GM18508 (cell line): ENCODE results near the gene SLC8B1.
A peak's percentile ranks its signal among the peaks of the same experiment; 100 is the strongest.

ENCODE experiments used
- ATAC-seq: cut with Tn5 transposase; IDR thresholded peaks from one replicate; pipeline ENCODE4 v1.9.1; 2021; ENCODE audit warnings: moderate number of reproducible peaks; ENCODE audit not compliant: insufficient read depth, unreplicated experiment

SLC8B1 gene

GRCh38 chr12:113334786-113335539, at the start of gene SLC8B1:
TSS of gene SLC8B1 (minus strand) at chr12:113335109. CDS start at chr12:113332878, 2,231 bp downstream.
- peak; percentile 48 for ATAC-seq

- no peak for ATAC-seq
Observed at GRCh38 chr12:113382206-113382605, 47.3 kb upstream of the SLC8B1 start.

- ATAC-seq: no peak
Observed at GRCh38 chr12:113381220-113381619, 46.3 kb upstream of the SLC8B1 start.

- ATAC-seq: no peak
Observed at GRCh38 chr12:113378291-113378690, 43.4 kb upstream of the SLC8B1 start.

GRCh38 chr12:113374823-113375428, 40.0 kb upstream of the SLC8B1 start:
- ATAC-seq: no peak

- no peak for ATAC-seq
Observed at GRCh38 chr12:113373969-113374368, 39.1 kb upstream of the SLC8B1 start.

- no peak for ATAC-seq
Observed at GRCh38 chr12:113373440-113373839, 38.5 kb upstream of the SLC8B1 start.

- no peak for ATAC-seq
Observed at GRCh38 chr12:113372371-113372770, 37.5 kb upstream of the SLC8B1 start.

- ATAC-seq: no peak
Observed at GRCh38 chr12:113371808-113372207, 36.9 kb upstream of the SLC8B1 start.

- ATAC-seq: no peak
Observed at GRCh38 chr12:113370923-113371682, 36.2 kb upstream of the SLC8B1 start.

- ATAC-seq: no peak
Observed at GRCh38 chr12:113369391-113369985, 34.6 kb upstream of the SLC8B1 start.

- no peak for ATAC-seq
Observed at GRCh38 chr12:113368331-113368730, 33.4 kb upstream of the SLC8B1 start.

GRCh38 chr12:113366827-113367226, 31.9 kb upstream of the SLC8B1 start:
- no peak for ATAC-seq

- no peak for ATAC-seq
Observed at GRCh38 chr12:113365639-113366395, 30.9 kb upstream of the SLC8B1 start.

- no peak for ATAC-seq
Observed at GRCh38 chr12:113364698-113365097, 29.8 kb upstream of the SLC8B1 start.

GRCh38 chr12:113361574-113362370, 26.9 kb upstream of the SLC8B1 start:
- no peak for ATAC-seq

- no peak for ATAC-seq
Observed at GRCh38 chr12:113359939-113360748, 25.2 kb upstream of the SLC8B1 start.

GRCh38 chr12:113359133-113359938, 24.4 kb upstream of the SLC8B1 start:
- ATAC-seq: no peak
